ENCODE results near the gene KLHL29.

Gene KLHL29

DNA sequence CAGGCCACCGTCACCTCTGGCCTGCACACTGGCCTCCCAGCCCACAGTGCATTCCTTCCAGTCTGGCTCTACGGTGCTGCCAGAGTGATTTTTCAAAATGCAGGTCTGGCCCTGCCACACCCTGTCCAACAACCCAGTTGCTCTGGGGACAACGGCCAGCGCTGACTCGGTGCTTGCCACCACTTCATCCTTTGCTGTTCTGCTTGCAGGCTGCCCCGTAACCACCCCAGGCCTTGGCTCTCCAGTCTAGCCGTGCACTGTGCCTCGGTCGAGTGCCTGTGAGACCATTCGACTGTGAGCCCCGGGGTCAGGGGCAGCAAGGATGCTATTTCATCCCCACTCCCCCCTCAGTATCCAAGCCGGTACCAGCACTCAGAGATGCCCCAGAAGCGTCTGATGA, 262.6 kb downstream of the KLHL29 start:
- Histone ChIP-seq H3K27me3 (no peaks in the 10 kb centered on the region), H3K9me3 (no peaks in the 10 kb centered on the region), H3K4me1 (peaks cover 10% of the 10 kb centered on the region), H3K36me3 (no peaks in the 10 kb centered on the region), H3K4me3 (ENCODE audit: low read depth, low read length) (no peak overlapping the region)
- no peak for DNase-seq
- TF ChIP-seq, protein P1, sequence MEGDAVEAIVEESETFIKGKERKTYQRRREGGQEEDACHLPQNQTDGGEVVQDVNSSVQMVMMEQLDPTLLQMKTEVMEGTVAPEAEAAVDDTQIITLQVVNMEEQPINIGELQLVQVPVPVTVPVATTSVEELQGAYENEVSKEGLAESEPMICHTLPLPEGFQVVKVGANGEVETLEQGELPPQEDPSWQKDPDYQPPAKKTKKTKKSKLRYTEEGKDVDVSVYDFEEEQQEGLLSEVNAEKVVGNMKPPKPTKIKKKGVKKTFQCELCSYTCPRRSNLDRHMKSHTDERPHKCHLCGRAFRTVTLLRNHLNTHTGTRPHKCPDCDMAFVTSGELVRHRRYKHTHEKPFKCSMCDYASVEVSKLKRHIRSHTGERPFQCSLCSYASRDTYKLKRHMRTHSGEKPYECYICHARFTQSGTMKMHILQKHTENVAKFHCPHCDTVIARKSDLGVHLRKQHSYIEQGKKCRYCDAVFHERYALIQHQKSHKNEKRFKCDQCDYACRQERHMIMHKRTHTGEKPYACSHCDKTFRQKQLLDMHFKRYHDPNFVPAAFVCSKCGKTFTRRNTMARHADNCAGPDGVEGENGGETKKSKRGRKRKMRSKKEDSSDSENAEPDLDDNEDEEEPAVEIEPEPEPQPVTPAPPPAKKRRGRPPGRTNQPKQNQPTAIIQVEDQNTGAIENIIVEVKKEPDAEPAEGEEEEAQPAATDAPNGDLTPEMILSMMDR (IDR thresholded peaks at IDR 0.05; ENCODE audit: low read depth, low read length), result no peak

DNA sequence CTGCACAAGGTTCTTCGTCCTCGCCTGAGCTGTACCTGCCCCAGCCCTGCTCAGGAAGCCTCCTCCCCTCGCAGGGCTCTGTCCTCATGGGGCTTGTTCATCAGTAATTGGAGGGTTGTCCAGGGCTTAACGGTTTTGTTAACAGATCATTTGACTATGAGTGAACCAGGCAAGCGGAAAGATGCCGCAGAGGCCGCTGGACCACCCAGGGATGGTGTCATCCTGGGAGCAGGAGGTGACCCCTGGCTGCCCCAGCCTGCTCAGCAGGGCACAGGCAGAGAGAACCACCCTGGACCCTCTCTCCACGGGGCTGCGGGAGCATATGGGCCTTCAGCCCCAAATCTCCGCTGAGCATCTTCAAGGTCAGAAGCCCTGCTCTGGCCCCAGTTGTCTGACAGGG, 264.3 kb downstream of the KLHL29 start:
- DNase-seq, result no peak

DNA sequence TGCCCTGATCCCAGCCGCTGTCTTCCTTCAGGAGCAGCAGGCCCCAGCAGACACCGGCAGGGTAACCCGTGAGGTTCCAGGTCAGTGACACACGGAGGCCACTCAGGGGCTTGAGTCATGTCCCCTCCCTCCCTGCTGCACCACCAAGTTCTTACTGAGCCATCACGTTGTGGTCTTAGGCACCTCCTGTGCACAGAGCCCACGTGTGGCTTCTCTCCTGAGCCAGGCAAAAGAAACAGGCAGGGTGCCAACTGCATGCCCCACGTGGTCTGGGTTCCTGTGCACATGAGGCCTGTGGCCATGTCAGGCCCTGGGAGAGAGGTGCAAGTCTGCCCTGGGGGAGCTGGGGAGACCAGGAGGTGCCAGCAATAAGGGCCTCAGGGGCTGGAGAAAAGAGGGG, 264.8 kb downstream of the KLHL29 start:
- TF ChIP-seq, protein P1 (IDR thresholded peaks at IDR 0.05; ENCODE audit: low read depth, low read length), result no peak
- Histone ChIP-seq H3K27me3 (no peaks in the 10 kb centered on the region), H3K4me1 (peaks cover 10% of the 10 kb centered on the region), H3K36me3 (no peaks in the 10 kb centered on the region), H3K4me3 (ENCODE audit: low read depth, low read length) (no peak overlapping the region), H3K9me3 (no peaks in the 10 kb centered on the region)
- peak; percentile 65 for DNase-seq

More for the DNA sequence above, 264.3 kb downstream of the KLHL29 start:
- TF ChIP-seq, protein P1 (IDR thresholded peaks at IDR 0.05; ENCODE audit: low read depth, low read length), result no peak
- Histone ChIP-seq H3K36me3 (no peaks in the 10 kb centered on the region), H3K27me3 (no peaks in the 10 kb centered on the region), H3K4me1 (peaks cover 10% of the 10 kb centered on the region), H3K9me3 (no peaks in the 10 kb centered on the region), H3K4me3 (ENCODE audit: low read depth, low read length) (no peak overlapping the region)

DNA sequence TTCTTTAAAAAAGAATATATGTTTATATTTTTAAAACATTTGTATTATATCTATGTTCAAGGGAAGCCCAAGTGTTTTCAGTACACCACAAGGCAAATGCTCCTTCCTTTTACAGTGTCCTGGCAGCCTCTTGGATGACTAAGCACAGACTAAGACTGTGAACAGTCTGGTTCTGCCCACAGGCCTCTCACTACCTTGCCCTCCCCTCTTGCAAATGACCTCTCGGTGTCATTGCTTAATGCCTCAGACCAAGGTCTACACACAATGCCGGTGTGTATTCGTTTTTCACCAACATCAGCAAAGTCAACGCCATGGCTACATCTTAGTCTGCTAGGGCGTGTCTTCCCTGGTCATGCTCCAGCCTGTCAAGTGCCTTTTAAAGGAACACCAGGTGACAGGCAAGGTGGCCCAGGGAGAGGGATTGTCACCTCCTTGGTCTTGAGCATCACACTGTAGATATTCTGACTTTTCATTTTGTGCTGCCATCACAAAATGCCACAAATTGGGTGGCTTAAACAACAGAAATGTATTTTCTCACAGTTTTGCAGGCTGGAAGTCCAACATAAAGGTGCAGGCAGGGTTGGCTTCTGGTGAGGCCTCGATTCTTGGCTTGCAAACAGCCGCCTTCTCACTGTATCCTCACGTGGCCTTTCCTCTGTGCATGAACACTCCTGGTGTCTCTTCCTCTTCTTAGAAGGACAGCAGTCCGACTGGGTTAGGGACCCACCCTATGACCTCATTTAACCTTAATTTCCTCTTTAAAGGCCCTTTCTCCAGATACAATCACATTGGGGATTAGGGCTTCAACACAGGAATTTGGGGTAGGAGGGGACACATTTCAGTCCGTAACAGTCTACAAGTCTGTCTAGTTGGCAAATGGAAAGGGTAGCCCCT, 266.5 kb downstream of the KLHL29 start:
- no peak for DNase-seq
- TF ChIP-seq, protein P1 (IDR thresholded peaks at IDR 0.05; ENCODE audit: low read depth, low read length), result no peak
- Histone ChIP-seq H3K36me3 (no peaks in the 10 kb centered on the region), H3K4me3 (ENCODE audit: low read depth, low read length) (no peak overlapping the region), H3K4me1 (peaks cover 10% of the 10 kb centered on the region), H3K27me3 (no peaks in the 10 kb centered on the region), H3K9me3 (no peaks in the 10 kb centered on the region)

DNA sequence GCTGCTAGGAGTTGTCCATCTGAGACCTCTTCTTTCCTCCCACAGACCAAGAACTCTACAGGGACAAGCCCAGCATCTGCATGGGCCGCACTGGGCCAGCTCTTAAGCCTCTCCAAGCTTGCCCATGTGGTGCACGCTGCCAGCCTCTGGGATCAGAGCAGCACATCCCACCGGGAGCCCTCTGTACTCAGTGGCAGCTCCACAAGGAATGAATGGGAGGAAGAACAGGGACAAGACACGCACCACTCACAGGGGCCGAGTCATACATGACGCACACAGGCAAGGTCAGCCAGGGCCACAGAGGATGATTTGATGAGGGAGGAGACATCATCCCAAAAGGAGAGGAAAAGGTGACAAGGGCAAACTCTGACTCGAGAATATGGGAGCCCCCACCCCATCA, 268.3 kb downstream of the KLHL29 start:
- H3K4me1 ChIP-seq, result peaks cover 10% of the 10 kb centered on the region
- no peak overlapping the region for H3K4me3 ChIP-seq (ENCODE audit: low read depth, low read length)
- TF ChIP-seq, protein P1 (IDR thresholded peaks at IDR 0.05; ENCODE audit: low read depth, low read length), result no peak

DNA sequence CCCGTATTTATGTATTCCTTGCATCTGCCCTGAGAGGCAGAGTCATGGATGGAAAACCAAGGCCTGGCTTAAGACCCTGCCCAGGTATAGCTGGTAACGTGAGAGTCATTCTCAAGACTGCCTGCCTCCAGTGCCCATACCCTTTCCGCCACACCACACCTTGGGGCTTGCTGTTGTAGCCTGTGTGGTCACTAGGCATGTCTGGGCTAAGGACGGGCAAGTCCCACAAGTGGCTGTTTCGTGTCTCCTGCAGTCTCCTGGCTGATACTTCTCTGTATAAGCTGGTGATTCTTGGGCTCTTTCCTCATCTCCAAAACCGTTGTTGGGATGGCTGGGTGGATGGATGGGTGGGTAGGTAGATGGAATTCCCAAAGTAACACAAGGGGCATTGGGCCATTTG, 269.8 kb downstream of the KLHL29 start:
- DNase-seq, result no peak
- no peak overlapping the region for H3K4me3 ChIP-seq (ENCODE audit: low read depth, low read length)
- TF ChIP-seq, protein P1 (IDR thresholded peaks at IDR 0.05; ENCODE audit: low read depth, low read length), result no peak

More for the DNA sequence above, 268.3 kb downstream of the KLHL29 start:
- H3K27me3 ChIP-seq, result no peaks in the 10 kb centered on the region
- DNase-seq, result no peak
- no peaks in the 10 kb centered on the region for H3K9me3 ChIP-seq
- H3K36me3 ChIP-seq, result no peaks in the 10 kb centered on the region

More for the DNA sequence above, 269.8 kb downstream of the KLHL29 start:
- Histone ChIP-seq H3K9me3 (no peaks in the 10 kb centered on the region), H3K4me1 (peaks cover 3% of the 10 kb centered on the region), H3K27me3 (no peaks in the 10 kb centered on the region), H3K36me3 (no peaks in the 10 kb centered on the region)
